ENCODE measurements around the gene UST. TPM values are rescaled to one million over a fixed set of nuclear protein-coding genes. Genes with fewer than 3 reads are reported as not detected.

UST gene
- total RNA-seq, 2 donors from 2014 or later: 15.3 to 16.3 TPM

- no peak overlapping the region for H3K27ac Mint-ChIP-seq
- H3K4me3 Mint-ChIP-seq: no peak overlapping the region
- 87% methylated on average over 1 of the region's 1 CpG; no CpG with 5 or more reads in 1 of the 2 experiments for WGBS, 2 experiments (ENCODE audit: insufficient coverage in 1 of 2, insufficient read length in 1 of 2)
- Histone ChIP-seq H3K9ac (ENCODE audit: extremely low read depth, low read length, poor library complexity, severe bottlenecking) (no peak overlapping the region), H3K4me1 (ENCODE audit: control insufficient read depth, insufficient read depth, low read length) (no peaks in the 10 kb centered on the region), H3K4me3 (ENCODE audit: low read length) (no peak overlapping the region), H3K27ac (ENCODE audit: low read depth, low read length) (no peak overlapping the region), H3K27me3 (ENCODE audit: control insufficient read depth, insufficient read depth, low read length, poor library complexity, severe bottlenecking) (no peaks in the 10 kb centered on the region), H3K9me3 (ENCODE audit: control insufficient read depth, low read length) (peaks cover 7% of the 10 kb centered on the region), H3K36me3 (ENCODE audit: control insufficient read depth, insufficient read depth, low read length) (no peaks in the 10 kb centered on the region)
- no peak for TF ChIP-seq CTCF (conservative IDR thresholded peaks at IDR 0.05)
- H3K9me3 Mint-ChIP-seq: peaks cover 16% of the 10 kb centered on the region
- H3K27me3 Mint-ChIP-seq (ENCODE audit: insufficient read depth): no peaks in the 10 kb centered on the region
- peaks cover 4% of the 10 kb centered on the region for H3K4me1 Mint-ChIP-seq
- no peak for DNase-seq
- no peaks in the 10 kb centered on the region for H3K36me3 Mint-ChIP-seq (ENCODE audit: low read depth)
These were observed 349.0 kb downstream of the UST start for GRCh38 chr6:149095842-149096241.

GRCh38 chr6:149097794-149098193 is 351.0 kb downstream of the UST start:
- Histone ChIP-seq H3K4me3 (ENCODE audit: low read length) (no peak overlapping the region), H3K27ac (ENCODE audit: low read depth, low read length) (no peak overlapping the region), H3K9me3 (ENCODE audit: control insufficient read depth, low read length) (peaks cover 7% of the 10 kb centered on the region), H3K27me3 (ENCODE audit: control insufficient read depth, insufficient read depth, low read length, poor library complexity, severe bottlenecking) (no peaks in the 10 kb centered on the region), H3K9ac (ENCODE audit: extremely low read depth, low read length, poor library complexity, severe bottlenecking) (no peak overlapping the region), H3K4me1 (ENCODE audit: control insufficient read depth, insufficient read depth, low read length) (no peaks in the 10 kb centered on the region), H3K36me3 (ENCODE audit: control insufficient read depth, insufficient read depth, low read length) (no peaks in the 10 kb centered on the region)
- Mint-ChIP-seq H3K9me3 (peaks cover 16% of the 10 kb centered on the region), H3K4me3 (no peak overlapping the region), H3K36me3 (ENCODE audit: low read depth) (no peaks in the 10 kb centered on the region), H3K27ac (no peak overlapping the region), H3K4me1 (peaks cover 4% of the 10 kb centered on the region), H3K27me3 (ENCODE audit: insufficient read depth) (no peaks in the 10 kb centered on the region)
- 90% methylated on average over 2 of the region's 2 CpGs; no CpG with 5 or more reads in 1 of the 2 experiments for WGBS, 2 experiments (ENCODE audit: insufficient coverage in 1 of 2, insufficient read length in 1 of 2)
- DNase-seq: no peak
- no peak for TF ChIP-seq CTCF (conservative IDR thresholded peaks at IDR 0.05)

- H3K9me3 Mint-ChIP-seq: peaks cover 16% of the 10 kb centered on the region
- no peak overlapping the region for H3K4me3 ChIP-seq (ENCODE audit: low read length)
- H3K27ac ChIP-seq (ENCODE audit: low read depth, low read length): no peak overlapping the region
- H3K27me3 Mint-ChIP-seq (ENCODE audit: insufficient read depth): no peaks in the 10 kb centered on the region
- H3K27ac Mint-ChIP-seq: no peak overlapping the region
- no peak for DNase-seq
- H3K36me3 Mint-ChIP-seq (ENCODE audit: low read depth): no peaks in the 10 kb centered on the region
- H3K9ac ChIP-seq (ENCODE audit: extremely low read depth, low read length, poor library complexity, severe bottlenecking): no peak overlapping the region
- H3K4me3 Mint-ChIP-seq: no peak overlapping the region
- 86% methylated on average over 1 to 3 of the region's 4 CpGs for WGBS, 2 experiments (ENCODE audit: insufficient coverage in 1 of 2, insufficient read length in 1 of 2)
- no peaks in the 10 kb centered on the region for H3K36me3 ChIP-seq (ENCODE audit: control insufficient read depth, insufficient read depth, low read length)
- H3K4me1 ChIP-seq (ENCODE audit: control insufficient read depth, insufficient read depth, low read length): no peaks in the 10 kb centered on the region
- H3K4me1 Mint-ChIP-seq: peaks cover 4% of the 10 kb centered on the region
- no peak for TF ChIP-seq CTCF (conservative IDR thresholded peaks at IDR 0.05)
- H3K9me3 ChIP-seq (ENCODE audit: control insufficient read depth, low read length): peaks cover 7% of the 10 kb centered on the region
- H3K27me3 ChIP-seq (ENCODE audit: control insufficient read depth, insufficient read depth, low read length, poor library complexity, severe bottlenecking): no peaks in the 10 kb centered on the region
These were observed 352.0 kb downstream of the UST start for GRCh38 chr6:149098700-149099276.
